HG02610 (cell line): ENCODE data around the gene TMEM86B.
"Not testable (repeated sequence)": the region's sequence is repeated elsewhere in the genome, so short reads cannot be mapped to it uniquely, and the experiment has no call there.

Source experiments
- ATAC-seq: cut with Tn5 transposase; IDR thresholded peaks from one replicate; pipeline ENCODE4 v1.9.1; 2021; ENCODE audit warnings: mild to moderate bottlenecking, moderate library complexity; ENCODE audit not compliant: unreplicated experiment

TMEM86B gene

DNA sequence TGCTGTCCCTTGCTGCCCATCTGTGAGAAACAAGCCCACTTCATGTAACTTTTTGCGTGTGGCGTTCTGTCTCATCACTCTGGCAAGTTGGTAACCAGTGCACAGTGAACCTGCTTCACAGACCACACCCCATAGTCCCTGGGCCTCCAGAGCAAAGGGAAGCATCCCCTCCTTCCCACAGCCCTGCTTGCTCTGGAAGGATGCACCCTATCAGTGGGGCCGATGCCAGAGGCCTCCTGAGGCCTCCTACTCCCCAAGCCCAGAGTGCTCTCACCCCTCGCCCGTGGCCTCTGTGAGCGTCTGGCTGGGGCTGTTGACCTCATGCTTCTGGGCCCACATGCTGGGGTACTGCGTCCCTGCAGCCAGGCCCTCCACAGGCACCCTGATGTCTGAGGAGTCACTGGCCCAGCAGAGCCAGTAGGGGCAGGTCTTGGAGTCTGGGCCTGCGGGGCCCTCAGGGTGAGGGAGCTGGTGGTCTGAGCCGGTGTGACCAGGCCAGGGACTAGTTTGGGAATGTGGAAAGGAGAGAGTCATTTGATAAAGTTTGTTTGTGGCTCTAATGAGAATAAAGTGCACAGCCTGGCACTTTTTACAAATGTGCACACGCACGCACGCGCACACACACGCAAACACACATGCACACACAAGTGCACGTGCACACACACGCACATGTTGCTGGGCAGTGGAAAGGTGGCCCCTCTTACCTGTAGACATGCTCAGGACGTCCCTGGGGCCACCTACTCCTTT is 5.1 kb downstream of the TMEM86B start:
- ATAC-seq = no peak

DNA sequence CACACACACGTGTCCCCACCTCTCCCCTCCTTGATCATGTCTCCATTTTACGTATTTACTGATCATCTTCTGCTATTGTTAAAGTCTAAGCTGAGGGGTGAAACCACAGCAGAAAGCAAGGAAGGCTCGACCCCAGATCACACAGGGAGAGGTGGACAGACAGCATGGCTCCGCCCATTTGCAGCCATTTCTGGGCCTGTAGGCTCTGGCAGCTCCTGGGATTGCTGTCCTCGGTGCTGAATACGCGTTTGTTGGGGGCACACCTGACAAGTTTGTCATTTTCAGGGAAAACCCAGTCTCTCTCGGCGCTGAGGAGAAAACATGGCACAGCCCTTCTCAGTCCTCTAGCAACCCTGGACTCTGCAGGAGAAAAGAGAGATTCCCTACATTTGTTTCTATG is 8.0 kb downstream of the TMEM86B start:
- no peak for ATAC-seq

DNA sequence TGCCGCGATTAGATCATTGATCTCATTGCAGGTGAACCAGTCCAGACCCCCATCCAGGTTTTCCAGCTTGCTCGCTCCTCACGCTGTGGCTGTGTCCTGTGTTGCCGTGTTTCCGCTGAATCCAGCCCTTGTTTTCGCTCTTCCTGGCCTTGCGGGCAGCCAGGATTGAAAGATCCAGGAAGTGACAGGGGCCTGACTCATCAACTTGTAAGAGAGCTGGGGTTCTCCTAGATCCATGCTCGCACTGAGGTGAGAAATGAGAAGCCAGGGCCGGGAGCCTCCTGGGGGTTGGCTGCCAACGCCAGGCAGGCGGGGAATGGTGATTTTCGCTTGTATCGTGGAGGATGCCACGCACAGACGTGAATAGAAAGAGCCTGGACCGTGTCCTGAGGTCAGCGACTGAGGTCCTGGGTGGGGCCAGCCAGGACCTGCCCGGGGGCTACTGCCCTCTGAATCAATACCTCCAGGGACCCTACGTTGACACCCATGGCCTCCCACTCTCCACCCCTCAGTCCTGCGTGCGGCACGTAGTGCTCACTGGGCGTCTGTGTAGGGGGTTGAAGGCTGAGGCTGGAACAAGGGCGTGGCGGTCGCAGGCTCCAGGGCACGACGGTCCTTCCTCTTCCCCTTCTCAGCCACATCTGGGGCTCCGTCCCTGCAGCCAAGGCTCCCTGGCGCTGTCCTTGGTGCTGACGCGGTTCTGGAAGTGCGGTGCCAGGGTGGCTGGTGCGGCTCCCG is 11.9 kb downstream of the TMEM86B start:
- ATAC-seq = no peak

DNA sequence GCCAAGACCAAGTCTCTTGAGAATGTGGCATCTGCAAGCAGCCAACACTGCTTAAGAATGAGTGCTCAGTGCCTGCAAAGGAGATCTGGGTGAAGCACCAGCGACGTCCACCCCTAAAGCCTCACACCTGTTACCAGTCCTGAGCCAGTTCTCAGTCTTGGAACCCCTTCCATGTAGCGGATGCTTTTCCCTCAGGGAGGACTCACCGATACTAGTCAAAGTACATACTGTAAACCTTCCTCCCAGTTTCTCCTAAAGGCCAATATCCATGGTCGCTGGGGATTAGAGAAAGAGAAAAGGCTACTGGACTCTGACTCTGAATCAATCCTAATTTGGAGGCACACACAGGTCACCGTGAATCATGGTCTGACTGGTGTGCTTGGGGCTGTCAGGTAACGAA is 15.0 kb downstream of the TMEM86B start:
- no peak for ATAC-seq

DNA sequence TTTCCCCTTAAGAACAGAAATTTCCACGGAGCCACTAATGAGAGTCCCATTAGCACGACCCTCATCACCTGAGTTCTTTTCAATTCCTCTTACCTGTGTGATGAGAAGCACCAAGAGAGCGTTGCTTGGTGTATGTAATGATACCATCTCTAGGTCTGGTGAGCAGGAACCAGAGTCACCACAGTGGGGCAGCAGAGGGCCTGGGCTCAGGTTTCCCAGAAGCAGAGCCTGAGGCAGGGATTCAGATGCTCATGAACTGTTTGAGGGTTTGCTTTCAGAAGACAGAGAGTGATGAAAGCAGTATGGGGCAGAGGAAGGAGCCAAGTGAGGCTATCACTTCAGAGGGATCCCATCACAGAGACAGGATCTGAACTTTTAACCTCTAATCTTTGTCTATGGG is 16.1 kb downstream of the TMEM86B start:
- ATAC-seq = no peak

- ATAC-seq = no peak
Measured at GRCh38 chr19:55209693-55210472, 18.7 kb downstream of the TMEM86B start.

GRCh38 chr19:55208880-55209692 is 19.5 kb downstream of the TMEM86B start, which contains the start of gene PTPRH:
Gene PTPRH (minus strand): TSS chr19:55209501. CDS start chr19:55209433, 68 bp downstream.
- no peak for ATAC-seq

DNA sequence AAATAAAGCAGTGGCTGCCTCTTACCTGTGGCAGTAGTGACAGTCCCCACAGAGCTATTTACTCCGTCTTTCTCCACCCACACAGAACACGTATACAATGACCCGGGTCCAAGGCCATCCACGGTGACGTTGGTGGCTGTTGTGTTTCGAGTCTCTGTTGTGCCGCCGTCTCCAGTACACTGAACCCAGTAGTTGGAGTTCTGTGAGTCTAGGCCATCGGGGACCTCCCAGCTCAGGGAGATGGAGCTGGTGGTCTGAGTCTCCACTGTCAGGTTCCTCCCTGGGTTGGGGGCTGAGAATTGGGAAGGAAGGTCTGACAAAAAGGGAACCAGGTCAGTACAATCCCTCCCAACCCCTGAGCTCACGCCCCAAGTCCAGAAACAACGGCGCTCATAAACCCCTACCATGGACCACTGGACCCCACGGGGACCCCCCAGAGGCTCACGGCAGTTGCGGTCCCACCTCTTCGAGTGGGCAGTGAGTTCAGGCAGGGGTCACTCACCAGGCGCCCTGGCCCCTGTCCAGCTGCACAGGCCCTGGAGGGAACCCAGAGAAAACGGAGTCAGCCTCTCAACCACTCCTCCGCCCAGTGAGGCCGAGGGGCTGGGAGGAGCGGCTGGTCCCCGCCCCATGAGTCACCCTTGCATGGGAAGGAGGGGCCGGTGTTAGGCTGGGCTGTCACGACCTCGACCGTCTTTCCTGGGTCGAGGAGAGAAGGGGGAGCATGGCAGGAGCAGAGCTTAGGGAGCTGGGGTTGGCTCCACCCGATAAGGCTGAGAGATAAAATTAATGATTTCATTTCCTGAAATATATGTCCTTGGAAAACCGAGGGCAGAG is 21.7 kb downstream of the TMEM86B start:
- ATAC-seq = no peak

GRCh38 chr19:55202199-55202598 is 26.4 kb downstream of the TMEM86B start:
- not testable (repeated sequence) for ATAC-seq

GRCh38 chr19:55199620-55200204 is 28.9 kb downstream of the TMEM86B start:
- no peak for ATAC-seq

DNA sequence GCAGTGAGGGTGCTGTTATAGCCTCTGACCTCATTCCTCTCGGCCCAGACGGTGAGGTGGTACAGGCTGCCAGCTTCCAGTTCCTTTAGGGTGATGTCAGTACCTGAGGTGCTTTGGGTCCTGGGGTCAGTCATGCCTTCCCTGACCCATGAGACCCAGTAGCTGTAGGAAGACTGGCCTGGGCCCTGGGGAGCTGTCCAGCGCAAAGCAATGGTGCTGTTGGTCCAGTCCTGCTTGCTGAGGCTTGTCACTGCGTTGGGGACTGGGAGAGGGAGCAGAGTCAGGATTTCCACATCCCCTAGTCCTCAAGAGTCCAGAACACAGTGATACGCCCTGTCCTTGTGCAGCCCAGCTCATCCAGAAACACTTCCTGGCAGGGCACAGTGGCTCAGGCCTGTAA is 29.9 kb downstream of the TMEM86B start:
- ATAC-seq = no peak

DNA sequence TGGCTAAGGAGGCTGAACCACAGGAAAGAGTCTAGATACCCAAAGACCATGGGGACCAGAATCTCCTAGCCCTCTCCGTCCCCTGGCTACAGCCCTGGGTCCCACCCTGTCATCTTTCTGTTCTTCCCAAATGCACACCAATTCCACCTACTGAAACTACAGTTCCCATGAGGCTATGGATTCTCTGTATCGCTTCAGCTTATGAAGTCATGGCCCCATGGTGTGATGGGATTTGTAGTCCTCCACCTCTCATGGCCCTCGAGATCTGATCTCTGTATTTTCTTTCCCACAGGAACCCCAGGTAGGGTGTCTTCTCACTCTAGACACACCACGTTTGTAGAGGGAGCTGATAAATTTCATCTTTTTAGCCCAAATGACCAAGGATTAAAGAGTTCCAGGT is 31.0 kb downstream of the TMEM86B start:
- no peak for ATAC-seq

GRCh38 chr19:55196803-55197202 is 31.8 kb downstream of the TMEM86B start:
- no peak for ATAC-seq

- no peak for ATAC-seq
Measured at GRCh38 chr19:55193481-55193880, 35.1 kb downstream of the TMEM86B start.

DNA sequence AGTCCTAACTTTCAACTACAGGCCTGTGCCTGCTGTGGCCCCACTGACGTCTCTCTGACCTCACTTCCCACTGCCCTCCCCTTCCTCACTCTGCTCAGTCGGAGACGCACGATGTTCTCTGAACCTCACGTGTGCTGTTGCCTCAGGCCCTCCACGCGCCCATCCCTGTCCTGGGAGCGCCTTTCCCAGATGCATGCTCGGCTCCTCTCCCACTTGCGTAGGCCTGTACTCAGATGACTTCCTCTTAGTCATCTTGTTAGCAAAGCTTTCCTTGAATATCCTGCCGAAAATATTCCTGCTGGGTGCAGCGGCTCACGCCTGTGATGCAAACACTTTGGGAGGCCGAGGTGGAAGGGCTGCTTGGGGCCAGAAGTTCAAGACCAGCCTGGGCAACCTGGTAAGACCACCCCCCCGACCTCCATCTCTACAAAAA is 39.1 kb downstream of the TMEM86B start:
- no peak for ATAC-seq

DNA sequence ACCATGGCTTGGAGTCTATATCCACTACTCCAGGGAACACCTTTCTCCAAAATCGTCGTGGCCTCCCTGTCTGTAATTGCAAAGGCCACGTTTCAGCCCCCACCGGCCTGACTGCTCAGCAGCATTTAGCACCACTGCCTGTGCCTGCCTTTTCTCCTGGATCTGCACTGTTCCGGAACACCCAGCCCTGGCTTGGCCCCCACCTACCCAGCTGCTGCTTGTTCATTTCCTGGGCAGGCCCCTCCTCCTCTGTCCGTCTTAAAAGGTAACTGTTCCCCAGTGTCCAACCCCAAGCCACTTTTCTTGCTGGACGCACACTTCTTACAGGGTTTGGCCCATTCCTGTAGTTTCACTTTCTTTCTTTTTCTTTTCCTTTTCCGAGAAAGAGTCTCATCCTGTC is 39.9 kb downstream of the TMEM86B start:
- ATAC-seq = no peak

DNA sequence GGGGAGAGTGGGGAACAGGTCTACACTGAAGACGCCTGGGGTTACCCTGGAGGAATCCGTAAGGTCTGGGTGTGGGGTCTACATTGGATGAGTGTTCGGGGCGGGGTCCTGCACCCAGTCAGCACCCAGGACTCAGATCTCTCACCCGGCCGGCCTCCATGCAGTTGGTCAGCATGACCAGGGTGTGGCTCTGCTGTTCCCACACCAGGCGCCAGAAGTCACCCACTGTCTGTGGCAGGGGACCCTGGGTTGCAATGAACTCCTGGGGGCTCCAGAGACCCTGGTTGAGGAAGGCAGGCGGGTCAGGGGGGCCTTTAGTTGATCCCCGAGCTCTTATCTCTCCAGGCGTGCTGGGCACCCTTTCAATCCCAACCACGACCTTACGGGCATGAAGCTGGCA is 42.5 kb downstream of the TMEM86B start:
- ATAC-seq = no peak

- ATAC-seq = no peak
Measured at GRCh38 chr19:55181740-55182139, 46.8 kb downstream of the TMEM86B start.
